H9 (cell line): ENCODE measurements around the gene LAMB1. TPM values are rescaled to one million over a fixed set of nuclear protein-coding genes. Genes with fewer than 3 reads are reported as not detected.

Source experiments
- DNase-seq: peaks from one replicate; pipeline ENCODE4 v3.0.0-alpha.2; 2017
- H2AFZ ChIP-seq: one replicate; pipeline ENCODE4 v1.6.1; 2013; ENCODE audit warnings: mild to moderate bottlenecking, low read length, control low read depth, moderate library complexity
- H2AK5ac ChIP-seq: 2 replicates; pipeline ENCODE4 v1.6.1; 2013; ENCODE audit warnings: low read length, control low read depth, mixed read lengths; ENCODE audit not compliant: insufficient read length
- H2BK120ac ChIP-seq: one replicate; pipeline ENCODE4 v1.6.1; 2013; ENCODE audit warnings: low read depth, mild to moderate bottlenecking, low read length, control low read depth, inconsistent platforms; ENCODE audit not compliant: poor library complexity, severe bottlenecking
- H2BK12ac ChIP-seq: 2 replicates; pipeline ENCODE4 v1.6.1; 2013; ENCODE audit warnings: low read length, control low read depth, mixed read lengths, low read depth; ENCODE audit not compliant: insufficient read length
- H2BK15ac ChIP-seq: 2 replicates; pipeline ENCODE4 v1.6.1; 2013; ENCODE audit warnings: low read depth, low read length, control low read depth
- H2BK20ac ChIP-seq: one replicate; pipeline ENCODE4 v1.6.1; 2013; ENCODE audit warnings: low read depth, mild to moderate bottlenecking, low read length, control low read depth, inconsistent platforms; ENCODE audit not compliant: poor library complexity, severe bottlenecking
- H2BK5ac ChIP-seq: 2 replicates; pipeline ENCODE4 v1.6.1; 2013; ENCODE audit warnings: low read length, control low read depth, mixed read lengths; ENCODE audit not compliant: insufficient read length
- H3K14ac ChIP-seq: 2 replicates; pipeline ENCODE4 v1.6.1; 2013; ENCODE audit warnings: low read length, control low read depth; ENCODE audit not compliant: insufficient read depth
- H3K18ac ChIP-seq: 2 replicates; pipeline ENCODE4 v1.6.1; 2013; ENCODE audit warnings: low read depth, mild to moderate bottlenecking, mixed read lengths, low read length, control low read depth; ENCODE audit not compliant: insufficient read length
- H3K23ac ChIP-seq: 2 replicates; pipeline ENCODE4 v1.6.1; 2013; ENCODE audit warnings: low read length, control low read depth, mixed read lengths, low read depth; ENCODE audit not compliant: insufficient read length
- H3K23me2 ChIP-seq: 2 replicates; pipeline ENCODE4 v1.6.1; 2013; ENCODE audit warnings: low read depth, mild to moderate bottlenecking, mixed read lengths, low read length, control low read depth; ENCODE audit not compliant: insufficient read length, poor library complexity, severe bottlenecking
- H3K27ac ChIP-seq: 2 replicates; pipeline ENCODE4 v1.5.1; 2013; ENCODE audit warnings: low read length, control low read depth, mixed read lengths, low read depth; ENCODE audit not compliant: insufficient read length
- H3K27me3 ChIP-seq: 2 replicates; pipeline ENCODE4 v1.6.1; 2013; ENCODE audit warnings: low read length, control low read depth, inconsistent platforms; ENCODE audit not compliant: insufficient read depth
- H3K4ac ChIP-seq: 2 replicates; pipeline ENCODE4 v1.6.1; 2013; ENCODE audit warnings: low read depth, mild to moderate bottlenecking, control low read depth, inconsistent platforms, low read length, moderate library complexity
- H3K4me1 ChIP-seq: 2 replicates; pipeline ENCODE4 v1.6.1; 2013; ENCODE audit warnings: low read length, control low read depth, inconsistent platforms; ENCODE audit not compliant: insufficient read depth
- H3K4me2 ChIP-seq: 2 replicates; pipeline ENCODE4 v1.6.1; 2013; ENCODE audit warnings: low read length, control low read depth, mixed read lengths; ENCODE audit not compliant: insufficient read length, insufficient read depth
- H3K56ac ChIP-seq: 2 replicates; pipeline ENCODE4 v1.6.1; 2013; ENCODE audit warnings: low read depth, mild to moderate bottlenecking, mixed read lengths, low read length, control low read depth; ENCODE audit not compliant: insufficient read length
- H3K79me1 ChIP-seq: 2 replicates; pipeline ENCODE4 v1.6.1; 2013; ENCODE audit warnings: low read depth, mild to moderate bottlenecking, moderate library complexity, low read length, control low read depth, inconsistent platforms; ENCODE audit not compliant: insufficient read depth, poor library complexity, severe bottlenecking
- H3K79me2 ChIP-seq: 2 replicates; pipeline ENCODE4 v1.6.1; 2013; ENCODE audit warnings: low read length, control low read depth, inconsistent platforms; ENCODE audit not compliant: insufficient read depth
- H3K9ac ChIP-seq: 2 replicates; pipeline ENCODE4 v1.6.1; 2013; ENCODE audit warnings: low read length, control low read depth, mixed read lengths; ENCODE audit not compliant: insufficient read length; ENCODE audit errors: extremely low read depth
- H3K9me3 ChIP-seq: one replicate; pipeline ENCODE4 v1.6.1; 2013; ENCODE audit warnings: low read depth, low read length, inconsistent platforms; ENCODE audit not compliant: control insufficient read depth
- H3T11ph ChIP-seq: one replicate; pipeline ENCODE4 v1.6.1; 2013; ENCODE audit warnings: mild to moderate bottlenecking, low read length, control low read depth, inconsistent platforms
- H4K20me1 ChIP-seq: one replicate; pipeline ENCODE4 v1.6.1; 2013; ENCODE audit not compliant: control insufficient read depth, insufficient read length, insufficient read depth
- H4K5ac ChIP-seq: 2 replicates; pipeline ENCODE4 v1.6.1; 2013; ENCODE audit warnings: low read depth, mild to moderate bottlenecking, mixed read lengths, low read length, control low read depth; ENCODE audit not compliant: insufficient read length
- H4K8ac ChIP-seq: replicated peaks from 2 replicates; pipeline ENCODE4 v1.6.1; 2013; ENCODE audit warnings: low read length, control low read depth, mixed read lengths, low read depth; ENCODE audit not compliant: insufficient read length
- H4K91ac ChIP-seq: 2 replicates; pipeline ENCODE4 v1.6.1; 2013; ENCODE audit warnings: low read depth, mild to moderate bottlenecking, moderate library complexity, mixed read lengths, low read length, control low read depth; ENCODE audit not compliant: insufficient read length
- H3K27ac Mint-ChIP-seq, 3 experiments: 2 replicates in 2 of 3; 3 replicates in 1 of 3; pipeline ENCODE4 v1.8.0; 2020 to 2021; ENCODE audit warnings: mixed read lengths in 3 of 3, mild to moderate bottlenecking in 1 of 3, moderate library complexity in 1 of 3
- H3K27me3 Mint-ChIP-seq: 2 replicates; pipeline ENCODE4 v1.8.0; 2021; ENCODE audit warnings: low read depth, mild to moderate bottlenecking, moderate library complexity, mixed read lengths
- H3K36me3 Mint-ChIP-seq, 3 experiments: 2 replicates in 2 of 3; 3 replicates in 1 of 3; pipeline ENCODE4 v1.8.0; 2020 to 2021; ENCODE audit warnings: low read depth in 3 of 3, mixed read lengths in 3 of 3; ENCODE audit not compliant: insufficient read depth in 1 of 3
- H3K4me1 Mint-ChIP-seq, 2 experiments: 2 replicates each; pipeline ENCODE4 v1.8.0; 2020; ENCODE audit warnings: mixed read lengths in 2 of 2
- H3K4me3 Mint-ChIP-seq, 2 experiments: 2 replicates in 1 of 2; 3 replicates in 1 of 2; pipeline ENCODE4 v1.8.0; 2020 to 2021; ENCODE audit warnings: mild to moderate bottlenecking in 2 of 2, mixed read lengths in 2 of 2, moderate library complexity in 1 of 2
- H3K9me3 Mint-ChIP-seq, 2 experiments: 2 replicates in 1 of 2; 3 replicates in 1 of 2; pipeline ENCODE4 v1.8.0; 2020; ENCODE audit warnings: mild to moderate bottlenecking in 2 of 2, mixed read lengths in 2 of 2, moderate library complexity in 1 of 2
- CTCF ChIP-seq: fragments of 200-600 bp; sonication (generic); conservative IDR thresholded peaks from 3 replicates; pipeline ENCODE4 v1.8.0; 2021; ENCODE audit warnings: antibody characterized with exemption, mild to moderate bottlenecking
- WGBS: extraction: QIAGEN DNeasy Blood & Tissue Kit; methylation state at CpG from one replicate; pipeline ENCODE4 v1.1.7; 2013; ENCODE audit warnings: missing lambda C conversion rate, low lambda C conversion rate, mixed read lengths; ENCODE audit not compliant: insufficient read length; ENCODE audit errors: extremely low coverage; 5-methylcytosine and 5-hydroxymethylcytosine counted together
- total RNA-seq: library from RNA; stranded (reverse); gene quantifications from 2 replicates; pipeline ENCODE4 v1.2.1, GENCODE V29; 2021

The LAMB1 gene
- total RNA-seq, 1 experiment from 2014 or later: 75.8 TPM

GRCh38 chr7:108026647-108027046, 23.7 kb upstream of the LAMB1 start:
- DNase-seq: no peak
- Histone ChIP-seq H3K56ac (no peak overlapping the region), H2BK20ac (no peak overlapping the region), H3K9ac (no peak overlapping the region), H3K9me3 (no peaks in the 10 kb centered on the region), H4K91ac (no peak overlapping the region), H4K5ac (no peak overlapping the region), H2AFZ (no peak overlapping the region), H2BK12ac (no peak overlapping the region), H3K27me3 (no peaks in the 10 kb centered on the region), H3K79me2 (no peaks in the 10 kb centered on the region), H3K18ac (no peak overlapping the region), H3K4me1 (no peaks in the 10 kb centered on the region), H2BK120ac (no peak overlapping the region), H4K20me1 (no peaks in the 10 kb centered on the region), H3K4me2 (no peak overlapping the region), H4K8ac (no peak overlapping the region), H3K27ac (no peak overlapping the region), H3T11ph (no peak overlapping the region), H3K23ac (no peak overlapping the region), H2BK15ac (no peak overlapping the region), H3K14ac (no peak overlapping the region), H2BK5ac (no peak overlapping the region), H3K4ac (no peak overlapping the region), H2AK5ac (no peak overlapping the region), H3K23me2 (no peaks in the 10 kb centered on the region), H3K79me1 (no peaks in the 10 kb centered on the region)
- peaks cover 6% of the 10 kb centered on the region for H3K27me3 Mint-ChIP-seq
- H3K27ac Mint-ChIP-seq: no peak overlapping the region
- no peak overlapping the region for H3K4me3 Mint-ChIP-seq
- H3K36me3 Mint-ChIP-seq: no peaks in the 10 kb centered on the region
- WGBS: no CpG with 5 or more reads among the region's 3 CpGs
- H3K4me1 Mint-ChIP-seq: peaks cover 0 to 5% of the 10 kb centered on the region in 2 experiments; a peak in 1 of 4 replicates
- TF ChIP-seq CTCF: no peak
- no peaks in the 10 kb centered on the region for H3K9me3 Mint-ChIP-seq
